GM12878 (cell line): ENCODE results near the gene STAT5B. TPM values are rescaled to one million over a fixed set of nuclear protein-coding genes. Genes with fewer than 3 reads are reported as not detected.
A peak's percentile ranks its signal among the peaks of the same experiment; 100 is the strongest.

Experiments used
- BACH1 ChIP-seq: fragments of 450-650 bp; IDR thresholded peaks from 2 replicates; pipeline ENCODE4 v1.6.1; 2017; ENCODE audit warnings: mild to moderate bottlenecking, borderline replicate concordance
- CTCF ChIP-seq, 3 experiments: IDR thresholded peaks in 2 of 3; conservative IDR thresholded peaks in 1 of 3; 2 replicates each; pipeline ENCODE4 v1.5.1; 2011; ENCODE audit warnings: low read depth in 3 of 3, low read length in 3 of 3, mild to moderate bottlenecking in 3 of 3, control low read depth in 2 of 3, moderate library complexity in 2 of 3, inconsistent platforms in 1 of 3, mixed read lengths in 1 of 3; ENCODE audit not compliant: control insufficient read depth in 2 of 3, insufficient read depth in 1 of 3; ENCODE audit errors: extremely low read depth in 1 of 3
- E2F4 ChIP-seq: IDR thresholded peaks from 2 replicates; pipeline ENCODE4 v1.6.1; 2012; ENCODE audit warnings: low read depth, low read length, improper control_type of control experiment
- ELK1 ChIP-seq: IDR thresholded peaks from 2 replicates; pipeline ENCODE4 v1.6.1; 2012; ENCODE audit warnings: low read depth, low read length, improper control_type of control experiment
- FOXM1 ChIP-seq: IDR thresholded peaks from 2 replicates; pipeline ENCODE4 v1.6.1; 2012; ENCODE audit warnings: low read depth, mild to moderate bottlenecking, inconsistent platforms, low read length, moderate library complexity
- GATAD2B ChIP-seq: fragments of 450-650 bp; conservative IDR thresholded peaks from 2 replicates; pipeline ENCODE4 v1.6.1; 2017; ENCODE audit warnings: low read depth, mild to moderate bottlenecking, moderate library complexity
- HCFC1 ChIP-seq: fragments of 150-350 bp; IDR thresholded peaks from 2 replicates; pipeline ENCODE4 v1.6.1; 2014; ENCODE audit warnings: low read length
- HDAC6 ChIP-seq: fragments of 200-600 bp; sonication (generic); IDR thresholded peaks from one replicate; pipeline ENCODE4 v1.8.0; 2017; ENCODE audit warnings: antibody characterized with exemption; ENCODE audit not compliant: unreplicated experiment
- PML ChIP-seq: IDR thresholded peaks from 2 replicates; pipeline ENCODE4 v1.6.1; 2012; ENCODE audit warnings: low read length, inconsistent platforms
- POLR2AphosphoS5 ChIP-seq: IDR thresholded peaks from 2 replicates; pipeline ENCODE4 v1.6.1; 2011; ENCODE audit warnings: mild to moderate bottlenecking, low read length, inconsistent platforms
- RFX5 ChIP-seq: IDR thresholded peaks from 2 replicates; pipeline ENCODE4 v1.6.1; 2011; ENCODE audit warnings: low read depth, low read length, improper control_type of control experiment
- STAT1 ChIP-seq: fragments of 450-650 bp; conservative IDR thresholded peaks from 2 replicates; pipeline ENCODE4 v1.6.1; 2014; ENCODE audit warnings: antibody characterized with exemption, mild to moderate bottlenecking
- USF1 ChIP-seq: IDR thresholded peaks from 2 replicates; pipeline ENCODE4 v1.6.1; 2011; ENCODE audit warnings: borderline replicate concordance, low read depth, mild to moderate bottlenecking, moderate library complexity, mixed read lengths, low read length; ENCODE audit not compliant: insufficient read depth; ENCODE audit errors: extremely low read length
- YBX1 ChIP-seq: fragments of 450-650 bp; IDR thresholded peaks from 2 replicates; pipeline ENCODE4 v1.6.1; 2016; ENCODE audit warnings: antibody characterized with exemption
- ZBTB40 ChIP-seq: fragments of 450-650 bp; IDR thresholded peaks from 2 replicates; pipeline ENCODE4 v1.6.1; 2016; ENCODE audit warnings: mild to moderate bottlenecking, moderate library complexity, borderline replicate concordance
- ZNF24 ChIP-seq: fragments of 450-650 bp; IDR thresholded peaks from 2 replicates; pipeline ENCODE4 v1.6.1; 2017; ENCODE audit warnings: antibody characterized with exemption, mild to moderate bottlenecking
- polyA plus RNA-seq, 11 experiments: library from polyadenylated mRNA; depleted of rRNA in 4 of 11; unstranded in 6 of 11; stranded (reverse) in 5 of 11; fragments of >200 nt; fragmentation: Nextera tagmentation in 4 of 11; fragmentation: Illumina TruSeq in 1 of 11; extraction: Ambion mirVana in 4 of 11; extraction: Trizol in 1 of 11; gene quantifications; 1 replicate in 1 of 11; 2 replicates in 10 of 11; pipeline versions ENCODE4 v1.2.1 to v1.2.3, GENCODE V29; 2011 to 2016; ENCODE audit warnings: inconsistent platforms in 2 of 11, missing spikeins in 2 of 11, low read depth in 1 of 11
- total RNA-seq, 4 experiments: library from RNA; depleted of rRNA in 3 of 4; stranded (reverse); fragments of >200 nt in 3 of 4; fragmentation: Illumina TruSeq in 1 of 4; extraction: Trizol in 1 of 4; gene quantifications; 2 replicates each; pipeline versions ENCODE4 v1.2.1 to v1.2.3, GENCODE V29; 2013 to 2021

Gene STAT5B
- total and polyA plus RNA-seq, 10 of the 15 experiments (the other 5 are each of a cell fraction or from before 2014, with no cell fraction given) = 11.0 to 69.6 (median 46.7) TPM

GRCh38 chr17:42180922-42181850 is 95.0 kb downstream of the STAT5B start, which contains the start of gene KCNH4 (continued):
- TF ChIP-seq ELK1 (no peak), BACH1 (peak; percentile 93), CTCF (IDR thresholded peaks at IDR 0.05 in 2 of 3, conservative IDR thresholded peaks at IDR 0.05 in 1 of 3; ENCODE audit: control insufficient read depth in 2 of 3, extremely low read depth in 1 of 3, insufficient read depth in 1 of 3, low read depth in 3 of 3, low read length in 3 of 3) (peak; percentile 80 to 93 (median 80); a peak in 5 of 6 replicates), FOXM1 (no peak), PML (no peak), USF1 (peak; percentile 67), HDAC6 (no peak), STAT1 (no peak), E2F4 (peak; percentile 85), POLR2AphosphoS5 (no peak), GATAD2B (peak; percentile 64; the same call in 1 of the 2 replicates), ZNF24 (no peak), ZBTB40 (no peak), HCFC1 (0 out of 2 replicates have a peak, but pooled peaks have one; percentile 7), RFX5 (no peak), YBX1 (no peak)
